ENCODE data around the gene COQ3. TPM values are rescaled to one million over a fixed set of nuclear protein-coding genes. Genes with fewer than 3 reads are reported as not detected.

Gene COQ3
- total and polyA plus RNA-seq, 2 of the 8 experiments (the other 6 are each of a cell fraction or from before 2014, with no cell fraction given), result 8.4 to 16.2 TPM

DNA sequence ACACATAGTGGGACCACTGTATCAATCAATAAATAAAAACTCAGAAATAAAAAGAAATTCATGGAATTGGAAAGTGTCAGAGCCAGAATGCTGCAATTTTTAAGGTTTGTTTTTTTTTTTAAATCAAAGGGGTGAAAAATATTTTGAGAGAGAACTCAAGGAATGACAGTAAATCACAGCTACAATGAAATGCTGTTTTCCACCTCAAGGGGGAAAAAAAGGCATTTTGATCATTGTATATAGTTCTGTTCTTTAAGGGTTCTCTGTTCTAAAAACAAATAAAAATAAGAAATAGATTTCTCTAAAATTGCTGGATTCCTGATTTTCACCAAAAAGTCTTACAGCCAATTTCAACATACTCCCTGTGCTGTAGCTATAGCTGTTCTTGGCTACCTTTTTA, 69.0 kb downstream of the COQ3 start:
- Histone ChIP-seq H3K4me1 (replicated peaks in 1 of 4; ENCODE audit: control insufficient read depth in 3 of 4, insufficient read depth in 4 of 4, low read length in 3 of 4) (no peaks in the 10 kb centered on the region), H3K79me1 (ENCODE audit: low read depth, low read length) (no peaks in the 10 kb centered on the region; the same call in 1 of the 2 replicates), H4K8ac (ENCODE audit: extremely low read depth, insufficient read depth, low read length) (no peak overlapping the region), H3K56ac (replicated peaks; ENCODE audit: insufficient read length, low read depth, low read length) (no peak overlapping the region), H3K4me3 (ENCODE audit: extremely low read depth in 1 of 4, insufficient read depth in 2 of 4, low read depth in 3 of 4, low read length in 4 of 4) (no peak overlapping the region), H2BK20ac (ENCODE audit: low read length) (no peak overlapping the region), H3K79me2 (ENCODE audit: control insufficient read depth in 1 of 2, insufficient read depth in 2 of 2, low read length in 2 of 2) (no peaks in the 10 kb centered on the region), H3K27ac (ENCODE audit: low read depth, low read length) (no peak overlapping the region), H3K23me2 (ENCODE audit: low read depth, low read length) (no peaks in the 10 kb centered on the region), H2BK12ac (ENCODE audit: low read depth, low read length) (no peak overlapping the region), H4K20me1 (replicated peaks in 1 of 2; ENCODE audit: control insufficient read depth in 1 of 2, insufficient read depth in 2 of 2, low read length in 2 of 2) (no peaks in the 10 kb centered on the region), H3K9ac (replicated peaks in 1 of 4; ENCODE audit: extremely low read depth in 1 of 4, low read depth in 3 of 4, low read length in 3 of 4) (no peak overlapping the region), H3K36me3 (ENCODE audit: control insufficient read depth in 2 of 4, insufficient read depth in 4 of 4, low read length in 3 of 4) (peaks cover 2 to 13% (median 7%) of the 10 kb centered on the region in 4 experiments; a peak in 7 of 8 replicates), H3K23ac (ENCODE audit: insufficient read length) (no peak overlapping the region), H3K4ac (replicated peaks; ENCODE audit: insufficient read length, low read depth, low read length) (no peak overlapping the region), H2BK5ac (ENCODE audit: low read depth, low read length) (no peak overlapping the region), H3K14ac (ENCODE audit: insufficient read length) (no peak overlapping the region), H4K5ac (ENCODE audit: insufficient read length, low read depth, low read length) (no peak overlapping the region), H4K91ac (replicated peaks; ENCODE audit: insufficient read length, low read length) (no peak overlapping the region), H3K18ac (ENCODE audit: extremely low read depth, low read length) (no peak overlapping the region), H2AFZ (ENCODE audit: low read length) (no peak overlapping the region), H2BK120ac (replicated peaks; ENCODE audit: low read depth, low read length) (no peak overlapping the region), H3K27me3 (replicated peaks in 1 of 4; ENCODE audit: control insufficient read depth in 3 of 4, extremely low read depth in 1 of 4, insufficient read depth in 3 of 4, low read length in 3 of 4) (no peaks in the 10 kb centered on the region), H2AK5ac (ENCODE audit: low read depth, low read length) (no peak overlapping the region), H3K9me3 (ENCODE audit: insufficient read depth in 2 of 2, low read depth in 1 of 2, low read length in 1 of 2) (no peaks in the 10 kb centered on the region), H2BK15ac (ENCODE audit: low read length) (no peak overlapping the region), H3K4me2 (ENCODE audit: insufficient read depth in 1 of 2, low read depth in 2 of 2, low read length in 2 of 2) (no peak overlapping the region)
- ChIA-PET CTCF (ENCODE audit: partially characterized antibody) (interaction anchor here (0.7 to 2.7 kb wide), 15 partner anchors 9 to 1322 kb away, joined by 3 to 12 read pairs (median 5); no protein-coding TSS in a partner anchor), POLR2A (ENCODE audit: partially characterized antibody) (interaction anchor here (1.0 to 2.4 kb wide), 5 partner anchors 11 to 71 kb away, joined by 3 to 9 read pairs (median 3); partner anchors contain the start of gene COQ3)
- TF ChIP-seq TAF1 (IDR thresholded peaks at IDR 0.05; ENCODE audit: low read depth, low read length) (no peak), ASH2L (IDR thresholded peaks at IDR 0.05; ENCODE audit: low read length) (no peak), ZNF274 (IDR thresholded peaks at IDR 0.05; ENCODE audit: borderline replicate concordance, extremely low read depth, low read length) (no peak), HDAC6 (IDR thresholded peaks at IDR 0.05; ENCODE audit: low read depth, low read length) (no peak), CEBPB (IDR thresholded peaks at IDR 0.05; ENCODE audit: low read depth, low read length) (no peak), EGR1 (IDR thresholded peaks at IDR 0.05; ENCODE audit: borderline replicate concordance, low read depth, low read length) (no peak), RXRA (IDR thresholded peaks at IDR 0.05; ENCODE audit: insufficient read depth, low read depth, low read length) (no peak), POU5F1 (IDR thresholded peaks at IDR 0.05; ENCODE audit: low read depth, low read length) (no peak), YY1 (IDR thresholded peaks at IDR 0.05; ENCODE audit: low read depth, low read length) (no peak), SUZ12 (IDR thresholded peaks at IDR 0.05; ENCODE audit: low read length) (no peak), RFX5 (IDR thresholded peaks at IDR 0.05; ENCODE audit: borderline replicate concordance, low read depth, low read length) (no peak)
- no peak for DNase-seq (ENCODE audit: low read depth in 1 of 2, low spot score in 2 of 2)
- no peak for FAIRE-seq

Data from H1 (cell line).